ENCODE data around the gene TECR. TPM values are rescaled to one million over a fixed set of nuclear protein-coding genes. Genes with fewer than 3 reads are reported as not detected.

The TECR gene
- total RNA-seq, 4 donors from 2014 or later: 21.3 to 27.2 (median 24.3) TPM

DNA sequence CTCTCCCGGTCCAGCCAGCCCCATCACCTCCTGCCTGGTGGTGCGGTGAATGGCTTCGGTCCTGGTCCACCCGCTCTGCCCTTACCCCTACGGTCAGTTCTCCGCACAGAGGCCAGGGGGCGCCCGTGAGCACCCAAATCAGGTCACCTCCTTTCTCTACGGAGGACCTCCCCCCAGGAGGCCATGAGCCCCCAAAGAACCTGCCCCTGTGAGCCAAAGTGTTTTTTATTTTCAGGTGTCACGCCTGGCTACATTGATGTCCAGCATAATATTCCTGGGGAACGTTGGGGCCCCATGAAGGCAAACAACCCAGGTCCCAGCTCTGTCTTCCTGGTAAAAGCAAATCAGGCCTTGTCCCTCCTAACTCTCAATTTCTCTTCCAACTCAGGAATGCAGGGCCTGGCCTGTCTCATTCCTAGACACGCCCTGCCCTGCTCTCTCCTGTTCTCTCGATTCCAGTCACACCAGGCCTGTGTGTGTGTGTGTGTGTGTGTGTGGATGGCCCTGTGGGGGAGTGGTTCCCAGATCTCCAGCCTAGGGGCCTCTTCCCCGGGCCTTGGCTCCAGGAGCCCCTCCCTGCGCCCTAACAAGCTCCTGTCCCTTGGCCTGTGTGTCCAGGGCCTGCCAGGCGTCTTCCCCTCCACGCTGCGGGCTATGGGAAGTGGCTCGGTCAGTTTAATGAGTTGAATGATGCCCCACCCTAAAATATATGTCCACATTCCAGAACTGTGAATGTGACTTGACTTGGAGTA is 23.7 kb upstream of the TECR start:
- TF ChIP-seq POLR2AphosphoS5 (IDR thresholded peaks at IDR 0.05) (no peak), POLR2A (IDR thresholded peaks at IDR 0.05) (no peak), EP300 (IDR thresholded peaks at IDR 0.05) (no peak)
- TF ChIP-seq, protein P1, sequence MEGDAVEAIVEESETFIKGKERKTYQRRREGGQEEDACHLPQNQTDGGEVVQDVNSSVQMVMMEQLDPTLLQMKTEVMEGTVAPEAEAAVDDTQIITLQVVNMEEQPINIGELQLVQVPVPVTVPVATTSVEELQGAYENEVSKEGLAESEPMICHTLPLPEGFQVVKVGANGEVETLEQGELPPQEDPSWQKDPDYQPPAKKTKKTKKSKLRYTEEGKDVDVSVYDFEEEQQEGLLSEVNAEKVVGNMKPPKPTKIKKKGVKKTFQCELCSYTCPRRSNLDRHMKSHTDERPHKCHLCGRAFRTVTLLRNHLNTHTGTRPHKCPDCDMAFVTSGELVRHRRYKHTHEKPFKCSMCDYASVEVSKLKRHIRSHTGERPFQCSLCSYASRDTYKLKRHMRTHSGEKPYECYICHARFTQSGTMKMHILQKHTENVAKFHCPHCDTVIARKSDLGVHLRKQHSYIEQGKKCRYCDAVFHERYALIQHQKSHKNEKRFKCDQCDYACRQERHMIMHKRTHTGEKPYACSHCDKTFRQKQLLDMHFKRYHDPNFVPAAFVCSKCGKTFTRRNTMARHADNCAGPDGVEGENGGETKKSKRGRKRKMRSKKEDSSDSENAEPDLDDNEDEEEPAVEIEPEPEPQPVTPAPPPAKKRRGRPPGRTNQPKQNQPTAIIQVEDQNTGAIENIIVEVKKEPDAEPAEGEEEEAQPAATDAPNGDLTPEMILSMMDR (IDR thresholded peaks at IDR 0.05): peak in 3 of 4 experiments; percentile 28 to 58 (median 49)
- H3K27me3 ChIP-seq: no peaks in the 10 kb centered on the region
- 23% methylated on average over 8 of the region's 19 CpGs; no CpG with 5 or more reads in 1 of the 2 donors for WGBS, 2 donors (ENCODE audit: low coverage in 1 of 2)
- no peaks in the 10 kb centered on the region for H3K36me3 ChIP-seq
- peaks cover 0 to 11% (median 0%) of the 10 kb centered on the region in 3 donors for H3K4me1 ChIP-seq
- no peaks in the 10 kb centered on the region for H3K9me3 ChIP-seq
- no peak overlapping the region for H3K4me3 ChIP-seq
- ATAC-seq: peak; percentile 35
- H3K27ac ChIP-seq: peak overlapping the region in 1 of 4 donors; percentile 33

DNA sequence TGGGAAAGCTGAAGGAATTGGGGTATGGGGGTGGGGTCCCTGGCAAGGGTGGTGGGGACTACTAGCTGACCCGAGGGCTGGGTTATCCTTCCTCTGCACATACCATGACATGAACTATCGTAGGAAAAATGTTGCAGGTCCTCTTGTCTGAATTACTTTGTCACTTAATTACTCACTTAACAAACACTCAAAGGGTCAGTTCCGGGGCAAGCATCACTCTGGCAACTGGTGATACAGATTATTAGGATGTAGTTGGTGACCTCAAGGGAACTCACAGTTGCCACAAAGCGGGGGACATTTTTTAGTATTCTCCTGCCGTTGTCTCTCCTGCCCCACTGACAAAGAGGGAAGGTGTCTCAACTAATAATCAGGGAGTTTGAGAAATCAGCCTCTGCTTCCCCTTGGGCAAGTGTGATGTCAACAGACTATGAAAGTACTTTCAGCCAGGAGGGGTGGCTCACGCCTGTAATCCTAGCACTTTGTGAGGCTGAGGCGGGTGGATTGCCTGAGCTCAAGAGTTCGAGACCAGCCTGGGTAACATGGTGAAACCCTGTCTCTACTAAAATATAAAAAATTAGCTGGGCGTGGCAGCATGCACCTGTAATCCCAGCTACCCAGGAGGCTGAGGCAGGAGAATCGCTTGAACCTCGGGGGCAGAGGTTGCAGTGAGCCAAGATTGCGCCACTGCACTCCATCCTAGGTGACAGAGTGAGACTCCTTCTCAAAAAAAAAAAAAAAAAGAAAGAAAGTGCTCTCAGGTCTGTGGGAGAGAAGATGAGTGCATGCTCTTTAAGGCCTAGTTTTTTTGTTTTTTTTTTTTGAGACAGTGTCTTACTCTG is 21.5 kb upstream of the TECR start:
- ATAC-seq: no peak
- 41 to 51% methylated on average over 4 to 9 of the region's 12 CpGs for WGBS, 2 donors (ENCODE audit: low coverage in 1 of 2)
- H3K4me3 ChIP-seq: no peak overlapping the region
- TF ChIP-seq EP300 (IDR thresholded peaks at IDR 0.05): no peak
- TF ChIP-seq, protein P1 (IDR thresholded peaks at IDR 0.05): no peak
- no peak for TF ChIP-seq POLR2AphosphoS5 (IDR thresholded peaks at IDR 0.05)
- TF ChIP-seq POLR2A (IDR thresholded peaks at IDR 0.05): no peak
- no peaks in the 10 kb centered on the region for H3K27me3 ChIP-seq
- peaks cover 0 to 2% of the 10 kb centered on the region in 2 donors for H3K36me3 ChIP-seq
- no peak overlapping the region for H3K27ac ChIP-seq
- H3K4me1 ChIP-seq: peaks cover 0 to 18% (median 0%) of the 10 kb centered on the region in 3 donors
- no peaks in the 10 kb centered on the region for H3K9me3 ChIP-seq

DNA sequence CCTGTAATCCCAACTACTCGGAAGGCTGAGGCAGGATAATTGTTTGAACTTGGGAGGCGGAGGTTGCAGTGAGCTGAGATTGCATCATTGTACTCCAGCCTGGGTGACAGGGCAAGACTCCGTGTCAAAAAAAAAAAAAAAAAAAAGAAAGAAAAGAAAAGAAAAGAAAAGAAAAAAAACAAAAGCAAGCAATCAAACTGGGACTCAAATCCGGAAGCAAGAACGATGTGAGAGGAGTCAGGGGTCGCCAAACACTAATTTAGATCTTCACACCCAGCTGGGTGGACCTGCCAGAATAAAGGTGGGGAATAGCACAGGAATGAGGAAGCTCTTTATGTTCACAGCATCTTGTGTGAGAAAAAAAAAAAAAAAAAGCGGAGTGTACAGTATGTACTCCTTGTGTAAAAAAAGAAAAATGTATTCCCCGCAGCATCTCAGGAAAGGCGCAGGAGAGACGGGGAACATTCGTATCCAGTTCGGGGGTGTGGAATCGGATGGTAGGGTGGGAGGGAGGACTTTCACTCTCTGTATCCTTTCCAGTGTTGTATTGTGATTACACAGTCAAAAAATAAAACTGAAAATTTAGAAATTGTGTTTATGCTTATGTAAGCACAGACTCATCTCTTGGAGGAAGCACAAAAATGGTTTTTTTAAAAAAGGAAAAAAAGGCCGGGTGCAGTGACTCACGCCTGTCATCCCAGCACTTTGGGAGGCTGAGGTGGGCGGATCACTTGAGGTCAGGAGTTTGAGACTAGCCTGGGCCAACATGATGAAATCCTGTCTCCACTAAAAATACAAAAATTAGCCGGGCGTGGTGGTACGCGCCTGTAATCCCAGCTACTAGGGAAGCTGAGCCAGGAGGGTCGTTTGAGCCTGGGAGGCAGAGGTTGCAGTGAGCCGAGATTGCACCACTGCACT is 18.8 kb upstream of the TECR start:
- ATAC-seq: peak; percentile 92
- WGBS, 2 donors (ENCODE audit: low coverage in 1 of 2): 35 to 45% methylated on average over 12 to 22 of the region's 22 CpGs
- Histone ChIP-seq H3K9me3 (no peaks in the 10 kb centered on the region), H3K4me3 (no peak overlapping the region), H3K36me3 (peaks cover 0 to 28% of the 10 kb centered on the region in 2 donors), H3K27ac (peak overlapping the region in 3 of 4 donors; percentile 61 to 76 (median 73)), H3K27me3 (no peaks in the 10 kb centered on the region), H3K4me1 (peaks cover 0 to 40% (median 12%) of the 10 kb centered on the region in 3 donors)
- TF ChIP-seq POLR2A (IDR thresholded peaks at IDR 0.05) (no peak), POLR2AphosphoS5 (IDR thresholded peaks at IDR 0.05) (no peak)
- TF ChIP-seq, protein P1 (IDR thresholded peaks at IDR 0.05): no peak

DNA sequence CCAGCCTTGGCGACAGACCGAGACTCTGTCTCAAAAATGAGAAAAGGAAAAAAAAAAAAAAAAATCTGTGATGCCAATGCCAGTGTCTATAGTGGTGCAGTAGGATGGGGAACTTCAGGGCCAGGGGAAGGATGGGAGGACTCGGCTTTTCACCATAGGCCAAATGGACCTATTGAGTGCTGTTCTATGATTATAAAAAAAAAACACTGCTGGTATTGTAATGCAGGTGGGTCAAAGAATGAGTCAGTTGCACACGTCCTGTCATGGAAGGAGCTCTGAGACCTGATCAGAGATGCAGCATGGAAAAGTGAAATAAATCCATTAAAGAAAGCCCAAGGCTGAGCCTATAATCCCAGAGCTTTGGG is 18.2 kb upstream of the TECR start:
- H3K27me3 ChIP-seq: no peaks in the 10 kb centered on the region
- WGBS, 2 donors (ENCODE audit: low coverage in 1 of 2): 82 to 86% methylated on average over 2 to 3 of the region's 4 CpGs
- no peak for ATAC-seq
- peak overlapping the region in 3 of 4 donors; percentile 46 to 76 (median 61) for H3K27ac ChIP-seq
- TF ChIP-seq, protein P1 (IDR thresholded peaks at IDR 0.05): no peak
- no peak for TF ChIP-seq EP300 (IDR thresholded peaks at IDR 0.05)
- no peak for TF ChIP-seq POLR2A (IDR thresholded peaks at IDR 0.05)
- TF ChIP-seq POLR2AphosphoS5 (IDR thresholded peaks at IDR 0.05): no peak
- H3K4me3 ChIP-seq: no peak overlapping the region
- H3K36me3 ChIP-seq: peaks cover 0 to 35% of the 10 kb centered on the region in 2 donors
- peaks cover 0 to 46% (median 18%) of the 10 kb centered on the region in 3 donors for H3K4me1 ChIP-seq
- no peaks in the 10 kb centered on the region for H3K9me3 ChIP-seq
